H9 (cell line): ENCODE data around the gene THEMIS. TPM values are rescaled to one million over a fixed set of nuclear protein-coding genes. Genes with fewer than 3 reads are reported as not detected.
A peak's percentile ranks its signal among the peaks of the same experiment; 100 is the strongest.

ENCODE experiments used
- DNase-seq: peaks from one replicate; pipeline ENCODE4 v3.0.0-alpha.2; 2017
- H2AFZ ChIP-seq: one replicate; pipeline ENCODE4 v1.6.1; 2013; ENCODE audit warnings: mild to moderate bottlenecking, low read length, control low read depth, moderate library complexity
- H2AK5ac ChIP-seq: 2 replicates; pipeline ENCODE4 v1.6.1; 2013; ENCODE audit warnings: low read length, control low read depth, mixed read lengths; ENCODE audit not compliant: insufficient read length
- H2BK120ac ChIP-seq: one replicate; pipeline ENCODE4 v1.6.1; 2013; ENCODE audit warnings: low read depth, mild to moderate bottlenecking, low read length, control low read depth, inconsistent platforms; ENCODE audit not compliant: poor library complexity, severe bottlenecking
- H2BK12ac ChIP-seq: 2 replicates; pipeline ENCODE4 v1.6.1; 2013; ENCODE audit warnings: low read length, control low read depth, mixed read lengths, low read depth; ENCODE audit not compliant: insufficient read length
- H2BK15ac ChIP-seq: 2 replicates; pipeline ENCODE4 v1.6.1; 2013; ENCODE audit warnings: low read depth, low read length, control low read depth
- H2BK20ac ChIP-seq: one replicate; pipeline ENCODE4 v1.6.1; 2013; ENCODE audit warnings: low read depth, mild to moderate bottlenecking, low read length, control low read depth, inconsistent platforms; ENCODE audit not compliant: poor library complexity, severe bottlenecking
- H2BK5ac ChIP-seq: 2 replicates; pipeline ENCODE4 v1.6.1; 2013; ENCODE audit warnings: low read length, control low read depth, mixed read lengths; ENCODE audit not compliant: insufficient read length
- H3K14ac ChIP-seq: 2 replicates; pipeline ENCODE4 v1.6.1; 2013; ENCODE audit warnings: low read length, control low read depth; ENCODE audit not compliant: insufficient read depth
- H3K18ac ChIP-seq: 2 replicates; pipeline ENCODE4 v1.6.1; 2013; ENCODE audit warnings: low read depth, mild to moderate bottlenecking, mixed read lengths, low read length, control low read depth; ENCODE audit not compliant: insufficient read length
- H3K23ac ChIP-seq: 2 replicates; pipeline ENCODE4 v1.6.1; 2013; ENCODE audit warnings: low read length, control low read depth, mixed read lengths, low read depth; ENCODE audit not compliant: insufficient read length
- H3K23me2 ChIP-seq: 2 replicates; pipeline ENCODE4 v1.6.1; 2013; ENCODE audit warnings: low read depth, mild to moderate bottlenecking, mixed read lengths, low read length, control low read depth; ENCODE audit not compliant: insufficient read length, poor library complexity, severe bottlenecking
- H3K27ac ChIP-seq: 2 replicates; pipeline ENCODE4 v1.5.1; 2013; ENCODE audit warnings: low read length, control low read depth, mixed read lengths, low read depth; ENCODE audit not compliant: insufficient read length
- H3K27me3 ChIP-seq: 2 replicates; pipeline ENCODE4 v1.6.1; 2013; ENCODE audit warnings: low read length, control low read depth, inconsistent platforms; ENCODE audit not compliant: insufficient read depth
- H3K4ac ChIP-seq: 2 replicates; pipeline ENCODE4 v1.6.1; 2013; ENCODE audit warnings: low read depth, mild to moderate bottlenecking, control low read depth, inconsistent platforms, low read length, moderate library complexity
- H3K4me1 ChIP-seq: 2 replicates; pipeline ENCODE4 v1.6.1; 2013; ENCODE audit warnings: low read length, control low read depth, inconsistent platforms; ENCODE audit not compliant: insufficient read depth
- H3K4me2 ChIP-seq: 2 replicates; pipeline ENCODE4 v1.6.1; 2013; ENCODE audit warnings: low read length, control low read depth, mixed read lengths; ENCODE audit not compliant: insufficient read length, insufficient read depth
- H3K56ac ChIP-seq: 2 replicates; pipeline ENCODE4 v1.6.1; 2013; ENCODE audit warnings: low read depth, mild to moderate bottlenecking, mixed read lengths, low read length, control low read depth; ENCODE audit not compliant: insufficient read length
- H3K79me1 ChIP-seq: 2 replicates; pipeline ENCODE4 v1.6.1; 2013; ENCODE audit warnings: low read depth, mild to moderate bottlenecking, moderate library complexity, low read length, control low read depth, inconsistent platforms; ENCODE audit not compliant: insufficient read depth, poor library complexity, severe bottlenecking
- H3K79me2 ChIP-seq: 2 replicates; pipeline ENCODE4 v1.6.1; 2013; ENCODE audit warnings: low read length, control low read depth, inconsistent platforms; ENCODE audit not compliant: insufficient read depth
- H3K9ac ChIP-seq: 2 replicates; pipeline ENCODE4 v1.6.1; 2013; ENCODE audit warnings: low read length, control low read depth, mixed read lengths; ENCODE audit not compliant: insufficient read length; ENCODE audit errors: extremely low read depth
- H3K9me3 ChIP-seq: one replicate; pipeline ENCODE4 v1.6.1; 2013; ENCODE audit warnings: low read depth, low read length, inconsistent platforms; ENCODE audit not compliant: control insufficient read depth
- H3T11ph ChIP-seq: one replicate; pipeline ENCODE4 v1.6.1; 2013; ENCODE audit warnings: mild to moderate bottlenecking, low read length, control low read depth, inconsistent platforms
- H4K20me1 ChIP-seq: one replicate; pipeline ENCODE4 v1.6.1; 2013; ENCODE audit not compliant: control insufficient read depth, insufficient read length, insufficient read depth
- H4K5ac ChIP-seq: 2 replicates; pipeline ENCODE4 v1.6.1; 2013; ENCODE audit warnings: low read depth, mild to moderate bottlenecking, mixed read lengths, low read length, control low read depth; ENCODE audit not compliant: insufficient read length
- H4K8ac ChIP-seq: replicated peaks from 2 replicates; pipeline ENCODE4 v1.6.1; 2013; ENCODE audit warnings: low read length, control low read depth, mixed read lengths, low read depth; ENCODE audit not compliant: insufficient read length
- H4K91ac ChIP-seq: 2 replicates; pipeline ENCODE4 v1.6.1; 2013; ENCODE audit warnings: low read depth, mild to moderate bottlenecking, moderate library complexity, mixed read lengths, low read length, control low read depth; ENCODE audit not compliant: insufficient read length
- H3K27ac Mint-ChIP-seq, 3 experiments: 2 replicates in 2 of 3; 3 replicates in 1 of 3; pipeline ENCODE4 v1.8.0; 2020 to 2021; ENCODE audit warnings: mixed read lengths in 3 of 3, mild to moderate bottlenecking in 1 of 3, moderate library complexity in 1 of 3
- H3K27me3 Mint-ChIP-seq: 2 replicates; pipeline ENCODE4 v1.8.0; 2021; ENCODE audit warnings: low read depth, mild to moderate bottlenecking, moderate library complexity, mixed read lengths
- H3K36me3 Mint-ChIP-seq, 3 experiments: 2 replicates in 2 of 3; 3 replicates in 1 of 3; pipeline ENCODE4 v1.8.0; 2020 to 2021; ENCODE audit warnings: low read depth in 3 of 3, mixed read lengths in 3 of 3; ENCODE audit not compliant: insufficient read depth in 1 of 3
- H3K4me1 Mint-ChIP-seq, 2 experiments: 2 replicates each; pipeline ENCODE4 v1.8.0; 2020; ENCODE audit warnings: mixed read lengths in 2 of 2
- H3K4me3 Mint-ChIP-seq, 2 experiments: 2 replicates in 1 of 2; 3 replicates in 1 of 2; pipeline ENCODE4 v1.8.0; 2020 to 2021; ENCODE audit warnings: mild to moderate bottlenecking in 2 of 2, mixed read lengths in 2 of 2, moderate library complexity in 1 of 2
- H3K9me3 Mint-ChIP-seq, 2 experiments: 2 replicates in 1 of 2; 3 replicates in 1 of 2; pipeline ENCODE4 v1.8.0; 2020; ENCODE audit warnings: mild to moderate bottlenecking in 2 of 2, mixed read lengths in 2 of 2, moderate library complexity in 1 of 2
- CTCF ChIP-seq: fragments of 200-600 bp; sonication (generic); conservative IDR thresholded peaks from 3 replicates; pipeline ENCODE4 v1.8.0; 2021; ENCODE audit warnings: antibody characterized with exemption, mild to moderate bottlenecking
- WGBS: extraction: QIAGEN DNeasy Blood & Tissue Kit; methylation state at CpG from one replicate; pipeline ENCODE4 v1.1.7; 2013; ENCODE audit warnings: missing lambda C conversion rate, low lambda C conversion rate, mixed read lengths; ENCODE audit not compliant: insufficient read length; ENCODE audit errors: extremely low coverage; 5-methylcytosine and 5-hydroxymethylcytosine counted together
- total RNA-seq: library from RNA; stranded (reverse); gene quantifications from 2 replicates; pipeline ENCODE4 v1.2.1, GENCODE V29; 2021

THEMIS gene
- total RNA-seq, 1 experiment from 2014 or later = not detected

- 0 out of 2 replicates have a peak overlapping the region, but pooled peaks have one; percentile 70 for H2BK15ac ChIP-seq
- H2AK5ac ChIP-seq = no peak overlapping the region
- no peaks in the 10 kb centered on the region for H3K79me2 ChIP-seq
- no peak overlapping the region for H3K9ac ChIP-seq
- H3K4me3 Mint-ChIP-seq = no peak overlapping the region
- no peak for TF ChIP-seq CTCF
- peak overlapping the region in 1 of 3 experiments; percentile 44; a peak in 1 of 7 replicates for H3K27ac Mint-ChIP-seq
- H3K56ac ChIP-seq = no peak overlapping the region
- WGBS = no CpG with 5 or more reads among the region's 5 CpGs
- H3K9me3 ChIP-seq = no peaks in the 10 kb centered on the region
- no peak overlapping the region for H2BK12ac ChIP-seq
- H3K4me1 Mint-ChIP-seq = no peaks in the 10 kb centered on the region
- no peak overlapping the region; the same call in 1 of the 2 replicates for H3K14ac ChIP-seq
- no peak overlapping the region for H4K8ac ChIP-seq
- H2BK5ac ChIP-seq = no peak overlapping the region
- no peak overlapping the region for H3K27ac ChIP-seq
- no peak overlapping the region for H2BK20ac ChIP-seq
- no peaks in the 10 kb centered on the region for H3K36me3 Mint-ChIP-seq
- H4K91ac ChIP-seq = no peak overlapping the region
- H2AFZ ChIP-seq = no peak overlapping the region
- no peaks in the 10 kb centered on the region for H3K23me2 ChIP-seq
- H3K4ac ChIP-seq = no peak overlapping the region
- H3K4me1 ChIP-seq = no peaks in the 10 kb centered on the region
- no peaks in the 10 kb centered on the region for H3K79me1 ChIP-seq
- no peaks in the 10 kb centered on the region for H3K27me3 Mint-ChIP-seq
- H2BK120ac ChIP-seq = no peak overlapping the region
- H3K23ac ChIP-seq = no peak overlapping the region
- no peak overlapping the region for H3T11ph ChIP-seq
- H3K9me3 Mint-ChIP-seq = no peaks in the 10 kb centered on the region
- no peaks in the 10 kb centered on the region for H4K20me1 ChIP-seq
- H3K4me2 ChIP-seq = no peak overlapping the region
- H4K5ac ChIP-seq = no peak overlapping the region
- no peak for DNase-seq
- H3K18ac ChIP-seq = no peak overlapping the region
- no peaks in the 10 kb centered on the region for H3K27me3 ChIP-seq
Measured at GRCh38 chr6:127790571-127790970, 110.3 kb downstream of the THEMIS start.
